H1 (cell line): ENCODE results near the gene NCAM1. TPM values are rescaled to one million over a fixed set of nuclear protein-coding genes. Genes with fewer than 3 reads are reported as not detected.

Experiments used
- CTCF ChIA-PET: fragments of 300-600 bp; sonication (Branson Sonifier 250); formaldehyde crosslinking; loops from one replicate; lab custom pipeline; 2021; ENCODE audit not compliant: partially characterized antibody; lab: Charles Lee
- POLR2A ChIA-PET: fragments of 300-600 bp; sonication (Branson Sonifier 250); formaldehyde crosslinking; loops from one replicate; lab custom pipeline; 2021; ENCODE audit warnings: inconsistent platforms; ENCODE audit not compliant: partially characterized antibody; lab: Charles Lee
- DNase-seq, 2 experiments: peaks; one replicate each; pipeline versions ENCODE4 v3.0.0 to v3.0.0-alpha.2; 2010 to 2022; ENCODE audit warnings: low spot score in 2 of 2, low read depth in 1 of 2, mixed read lengths in 1 of 2
- FAIRE-seq: peaks from 2 replicates; lab custom pipeline; 2011; peaks lifted over from hg19 to GRCh38; lab: Jason Lieb, UNC
- H2AFZ ChIP-seq: 2 replicates; pipeline ENCODE4 v1.8.1; 2012; ENCODE audit warnings: low read length, inconsistent platforms
- H2AK5ac ChIP-seq: 2 replicates; pipeline ENCODE4 v1.6.1; 2013; ENCODE audit warnings: low read depth, low read length
- H2BK120ac ChIP-seq: replicated peaks from 2 replicates; pipeline ENCODE3; 2013; ENCODE audit warnings: low read depth, low read length, inconsistent platforms
- H2BK12ac ChIP-seq: 2 replicates; pipeline ENCODE4 v1.6.1; 2013; ENCODE audit warnings: low read depth, low read length
- H2BK15ac ChIP-seq: 2 replicates; pipeline ENCODE4 v1.6.1; 2013; ENCODE audit warnings: low read length
- H2BK20ac ChIP-seq: 2 replicates; pipeline ENCODE4 v1.6.1; 2013; ENCODE audit warnings: low read length
- H2BK5ac ChIP-seq: 2 replicates; pipeline ENCODE4 v1.6.1; 2013; ENCODE audit warnings: low read depth, low read length
- H3K14ac ChIP-seq: 2 replicates; pipeline ENCODE4 v1.6.1; 2013; ENCODE audit warnings: inconsistent platforms; ENCODE audit not compliant: insufficient read length
- H3K18ac ChIP-seq: 2 replicates; pipeline ENCODE4 v1.6.1; 2013; ENCODE audit warnings: low read length; ENCODE audit errors: extremely low read depth
- H3K23ac ChIP-seq: 2 replicates; pipeline ENCODE4 v1.6.1; 2013; ENCODE audit warnings: inconsistent platforms; ENCODE audit not compliant: insufficient read length
- H3K23me2 ChIP-seq: 2 replicates; pipeline ENCODE4 v1.6.1; 2013; ENCODE audit warnings: low read depth, low read length
- H3K27ac ChIP-seq: 2 replicates; pipeline ENCODE4 v1.6.1; 2011; ENCODE audit warnings: low read depth, low read length, inconsistent platforms
- H3K27me3 ChIP-seq, 4 experiments: replicated peaks in 1 of 4; 1 replicate in 1 of 4; 2 replicates in 3 of 4; pipeline versions ENCODE4 v1.6.1 to v1.8.1; 2011 to 2013; ENCODE audit warnings: low read length in 3 of 4, mild to moderate bottlenecking in 3 of 4, inconsistent platforms in 2 of 4, mixed read lengths in 2 of 4, moderate library complexity in 1 of 4; ENCODE audit not compliant: control insufficient read depth in 3 of 4, insufficient read depth in 3 of 4; ENCODE audit errors: extremely low read depth in 1 of 4
- H3K36me3 ChIP-seq, 4 experiments: 2 replicates each; pipeline versions ENCODE4 v1.6.1 to v1.8.1; 2011 to 2013; ENCODE audit warnings: mild to moderate bottlenecking in 4 of 4, low read length in 3 of 4, moderate library complexity in 2 of 4, control low read depth in 1 of 4, inconsistent platforms in 1 of 4; ENCODE audit not compliant: insufficient read depth in 4 of 4, control insufficient read depth in 2 of 4
- H3K4ac ChIP-seq: replicated peaks from 2 replicates; pipeline ENCODE3; 2013; ENCODE audit warnings: low read length, low read depth, mixed read lengths, inconsistent platforms; ENCODE audit not compliant: insufficient read length
- H3K4me1 ChIP-seq, 4 experiments: replicated peaks in 1 of 4; 1 replicate in 1 of 4; 2 replicates in 3 of 4; pipeline versions ENCODE4 v1.6.1 to v1.8.1; 2011 to 2013; ENCODE audit warnings: low read length in 3 of 4, inconsistent platforms in 2 of 4, mixed read lengths in 1 of 4; ENCODE audit not compliant: insufficient read depth in 4 of 4, control insufficient read depth in 3 of 4
- H3K4me2 ChIP-seq, 2 experiments: 2 replicates each; pipeline versions ENCODE4 v1.6.1 to v1.8.1; 2011 to 2013; ENCODE audit warnings: low read depth in 2 of 2, low read length in 2 of 2, control low read depth in 1 of 2, inconsistent platforms in 1 of 2, mild to moderate bottlenecking in 1 of 2; ENCODE audit not compliant: insufficient read depth in 1 of 2
- H3K4me3 ChIP-seq, 4 experiments: fragments of 200-600, 300-600 bp in 1 of 4; sonication (generic), shearing (Covaris generic), sonication (Bioruptor Twin) in 1 of 4; 2 replicates each; pipeline versions ENCODE4 v1.5.1 to v1.8.1; 2011 to 2016; ENCODE audit warnings: low read length in 4 of 4, low read depth in 3 of 4, control low read depth in 2 of 4, inconsistent platforms in 2 of 4, mild to moderate bottlenecking in 2 of 4, mixed read lengths in 1 of 4, moderate library complexity in 1 of 4; ENCODE audit not compliant: insufficient read depth in 2 of 4; ENCODE audit errors: extremely low read depth in 1 of 4
- H3K56ac ChIP-seq: replicated peaks from 2 replicates; pipeline ENCODE3; 2013; ENCODE audit warnings: low read depth, mild to moderate bottlenecking, mixed read lengths, low read length, inconsistent platforms; ENCODE audit not compliant: insufficient read length
- H3K79me1 ChIP-seq: 2 replicates; pipeline ENCODE4 v1.6.1; 2013; ENCODE audit warnings: low read depth, low read length, control low read depth
- H3K79me2 ChIP-seq, 2 experiments: 2 replicates each; pipeline versions ENCODE4 v1.6.1 to v1.8.1; 2012 to 2013; ENCODE audit warnings: low read length in 2 of 2, mild to moderate bottlenecking in 2 of 2, inconsistent platforms in 1 of 2; ENCODE audit not compliant: insufficient read depth in 2 of 2, control insufficient read depth in 1 of 2
- H3K9ac ChIP-seq, 4 experiments: replicated peaks in 1 of 4; 1 replicate in 1 of 4; 2 replicates in 3 of 4; pipeline versions ENCODE4 v1.6.1 to v1.8.1; 2011 to 2013; ENCODE audit warnings: low read depth in 3 of 4, low read length in 3 of 4, control low read depth in 2 of 4, mild to moderate bottlenecking in 2 of 4, moderate library complexity in 2 of 4, inconsistent platforms in 1 of 4; ENCODE audit errors: extremely low read depth in 1 of 4
- H3K9me3 ChIP-seq, 2 experiments: 2 replicates each; pipeline versions ENCODE4 v1.6.1 to v1.8.1; 2012 to 2013; ENCODE audit warnings: mild to moderate bottlenecking in 2 of 2, moderate library complexity in 2 of 2, control low read depth in 1 of 2, inconsistent platforms in 1 of 2, low read depth in 1 of 2, low read length in 1 of 2, mixed read lengths in 1 of 2; ENCODE audit not compliant: insufficient read depth in 2 of 2
- H4K20me1 ChIP-seq, 2 experiments: replicated peaks in 1 of 2; 2 replicates each; pipeline versions ENCODE3 to v1.8.1; 2011 to 2013; ENCODE audit warnings: inconsistent platforms in 2 of 2, low read length in 2 of 2, mild to moderate bottlenecking in 1 of 2; ENCODE audit not compliant: insufficient read depth in 2 of 2, control insufficient read depth in 1 of 2
- H4K5ac ChIP-seq: 2 replicates; pipeline ENCODE4 v1.6.1; 2013; ENCODE audit warnings: low read length, low read depth, mixed read lengths, inconsistent platforms; ENCODE audit not compliant: insufficient read length
- H4K8ac ChIP-seq: 2 replicates; pipeline ENCODE4 v1.8.0; 2013; ENCODE audit warnings: mild to moderate bottlenecking, moderate library complexity, low read length, inconsistent platforms; ENCODE audit not compliant: insufficient read depth; ENCODE audit errors: extremely low read depth
- H4K91ac ChIP-seq: replicated peaks from 2 replicates; pipeline ENCODE3; 2013; ENCODE audit warnings: low read length, mixed read lengths, inconsistent platforms; ENCODE audit not compliant: insufficient read length
- CHD1 ChIP-seq: IDR thresholded peaks from 2 replicates; pipeline ENCODE4 v1.6.1; 2012; ENCODE audit warnings: low read depth, low read length, improper control_type of control experiment
- CREB1 ChIP-seq: IDR thresholded peaks from 2 replicates; pipeline ENCODE4 v1.6.1; 2012; ENCODE audit warnings: inconsistent platforms
- EGR1 ChIP-seq: IDR thresholded peaks from 2 replicates; pipeline ENCODE4 v1.6.1; 2011; ENCODE audit warnings: low read depth, low read length, borderline replicate concordance
- FOSL1 ChIP-seq: IDR thresholded peaks from 2 replicates; pipeline ENCODE4 v1.6.1; 2011; ENCODE audit warnings: mild to moderate bottlenecking, low read depth, low read length, moderate library complexity; ENCODE audit not compliant: insufficient read depth
- RAD21 ChIP-seq, 2 experiments: IDR thresholded peaks in 1 of 2; conservative IDR thresholded peaks in 1 of 2; 2 replicates each; pipeline ENCODE4 v1.6.1; 2011; ENCODE audit warnings: low read depth in 2 of 2, low read length in 2 of 2, improper control_type of control experiment in 1 of 2, inconsistent platforms in 1 of 2, mild to moderate bottlenecking in 1 of 2, moderate library complexity in 1 of 2
- TEAD4 ChIP-seq: IDR thresholded peaks from 2 replicates; pipeline ENCODE4 v1.6.1; 2012; ENCODE audit warnings: low read depth, low read length, inconsistent platforms, mixed read lengths
- WGBS, 2 experiments: shearing (Covaris generic) in 1 of 2; methylation state at CpG; one replicate each; pipeline versions ENCODE4 v1.1.6 to v1.1.7; 2013 to 2015; ENCODE audit warnings: low lambda C conversion rate in 2 of 2, mixed read lengths in 2 of 2, inconsistent platforms in 1 of 2, low coverage in 1 of 2, missing lambda C conversion rate in 1 of 2; ENCODE audit not compliant: insufficient replicate concordance in 2 of 2, insufficient coverage in 1 of 2, insufficient read length in 1 of 2; ENCODE audit errors: extremely low coverage in 1 of 2, missing lambda C conversion rate in 1 of 2; 5-methylcytosine and 5-hydroxymethylcytosine counted together
- polyA plus RNA-seq, 7 experiments: library from polyadenylated mRNA; depleted of rRNA in 3 of 7; stranded (reverse) in 5 of 7; unstranded in 2 of 7; fragments of >200 nt in 5 of 7; fragments of 200-250 nt in 2 of 7; gene quantifications; 1 replicate in 5 of 7; 2 replicates in 1 of 7; 4 replicates in 1 of 7; pipeline versions ENCODE4 v1.2.1 to v1.2.3, GENCODE V29; 2011 to 2013; ENCODE audit warnings: missing spikeins in 2 of 7, mixed read lengths in 2 of 7
- total RNA-seq: library from RNA; stranded (reverse); fragmentation: NEBNext Ultra II Directional; extraction: Animal tissue kit (Norgen Biotek cat#: 25700); gene quantifications from 2 replicates; pipeline ENCODE4 v1.2.1, GENCODE V29; 2021
- TF ChIP-seq, protein P1 (sequence below): IDR thresholded peaks from 2 replicates; pipeline ENCODE4 v1.6.1; 2012; ENCODE audit warnings: inconsistent platforms

The NCAM1 gene
- total and polyA plus RNA-seq, 2 of the 8 experiments (the other 6 are each of a cell fraction or from before 2014, with no cell fraction given) = 3.1 to 4.3 TPM

DNA sequence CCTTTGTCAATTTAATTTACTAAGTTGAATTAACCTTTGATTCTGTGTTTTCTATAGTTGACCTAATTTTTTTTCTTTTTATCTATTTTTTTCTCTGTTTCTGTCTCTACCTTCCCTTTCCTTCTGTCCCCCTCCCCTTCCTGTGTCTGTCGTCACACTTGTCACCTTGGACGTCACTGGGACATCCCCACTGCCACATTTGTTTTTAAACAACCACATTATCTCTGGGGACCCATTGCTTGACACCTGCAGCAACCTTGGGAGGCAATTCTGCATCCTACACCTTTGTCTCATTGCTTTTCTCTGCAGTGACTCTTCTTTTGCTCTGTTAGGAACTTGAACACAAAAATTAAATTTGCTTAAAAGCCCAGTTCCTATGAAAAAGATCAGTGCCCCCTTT, 301.4 kb downstream of the NCAM1 start:
- Histone ChIP-seq H4K20me1 (no peaks in the 10 kb centered on the region), H3K4me3 (no peak overlapping the region), H3K27ac (no peak overlapping the region), H4K91ac (no peak overlapping the region), H2BK20ac (no peak overlapping the region), H2BK15ac (no peak overlapping the region), H2BK12ac (no peak overlapping the region), H3K18ac (no peak overlapping the region), H3K23ac (no peak overlapping the region), H4K5ac (no peak overlapping the region), H4K8ac (no peak overlapping the region), H3K79me1 (no peaks in the 10 kb centered on the region), H2BK5ac (no peak overlapping the region), H3K14ac (no peak overlapping the region), H3K9ac (no peak overlapping the region), H3K4ac (no peak overlapping the region), H3K79me2 (no peaks in the 10 kb centered on the region), H3K27me3 (no peaks in the 10 kb centered on the region), H2BK120ac (no peak overlapping the region), H3K4me1 (peaks cover 0 to 3% (median 0%) of the 10 kb centered on the region in 4 experiments; a peak in 1 of 7 replicates), H3K23me2 (no peaks in the 10 kb centered on the region), H3K56ac (no peak overlapping the region), H2AK5ac (no peak overlapping the region), H3K4me2 (no peak overlapping the region), H2AFZ (no peak overlapping the region), H3K36me3 (no peaks in the 10 kb centered on the region), H3K9me3 (no peaks in the 10 kb centered on the region)
- WGBS, 2 experiments = 96% methylated on average over 2 of the region's 2 CpGs; no CpG with 5 or more reads in 1 of the 2 experiments
- DNase-seq = no peak
- POLR2A ChIA-PET = no interaction called here
- CTCF ChIA-PET = interaction anchor here (0.9 to 1.2 kb wide), 2 partner anchors 10 to 15 kb away, joined by 3 to 4 read pairs; no protein-coding TSS in a partner anchor
- no peak for FAIRE-seq
- TF ChIP-seq EGR1 = no peak
- no peak for TF ChIP-seq TEAD4
- TF ChIP-seq, protein P1, sequence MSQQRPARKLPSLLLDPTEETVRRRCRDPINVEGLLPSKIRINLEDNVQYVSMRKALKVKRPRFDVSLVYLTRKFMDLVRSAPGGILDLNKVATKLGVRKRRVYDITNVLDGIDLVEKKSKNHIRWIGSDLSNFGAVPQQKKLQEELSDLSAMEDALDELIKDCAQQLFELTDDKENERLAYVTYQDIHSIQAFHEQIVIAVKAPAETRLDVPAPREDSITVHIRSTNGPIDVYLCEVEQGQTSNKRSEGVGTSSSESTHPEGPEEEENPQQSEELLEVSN = no peak
- no peak for TF ChIP-seq CREB1
- TF ChIP-seq CHD1 = no peak
- no peak for TF ChIP-seq FOSL1
- no peak for TF ChIP-seq RAD21 (IDR thresholded peaks at IDR 0.05 in 1 of 2, conservative IDR thresholded peaks at IDR 0.05 in 1 of 2; ENCODE audit: low read depth in 2 of 2, low read length in 2 of 2)
